ENCODE results near the gene CITED4.

The CITED4 gene

DNA sequence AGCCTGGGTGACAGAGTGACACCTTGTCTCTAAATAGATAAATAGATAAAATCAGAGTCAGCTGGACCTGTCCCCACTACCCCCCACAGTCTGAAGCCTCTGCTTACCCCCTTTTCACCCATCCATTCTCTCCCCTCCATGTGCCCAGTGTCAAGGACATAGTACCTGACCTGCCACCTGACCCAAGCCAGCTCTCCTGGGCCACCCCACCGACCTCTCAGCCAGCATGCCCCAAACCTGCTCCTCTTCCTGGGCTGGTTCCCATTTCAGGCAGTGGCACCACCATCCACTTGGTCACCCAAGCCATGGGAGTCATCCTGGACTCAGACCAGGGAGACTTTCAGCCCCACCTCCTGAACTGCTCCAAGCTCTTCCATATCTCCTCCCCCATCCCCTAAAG lies 28.2 kb downstream of the CITED4 start:
- no peak for DNase-seq (ENCODE audit: low read depth)

DNA sequence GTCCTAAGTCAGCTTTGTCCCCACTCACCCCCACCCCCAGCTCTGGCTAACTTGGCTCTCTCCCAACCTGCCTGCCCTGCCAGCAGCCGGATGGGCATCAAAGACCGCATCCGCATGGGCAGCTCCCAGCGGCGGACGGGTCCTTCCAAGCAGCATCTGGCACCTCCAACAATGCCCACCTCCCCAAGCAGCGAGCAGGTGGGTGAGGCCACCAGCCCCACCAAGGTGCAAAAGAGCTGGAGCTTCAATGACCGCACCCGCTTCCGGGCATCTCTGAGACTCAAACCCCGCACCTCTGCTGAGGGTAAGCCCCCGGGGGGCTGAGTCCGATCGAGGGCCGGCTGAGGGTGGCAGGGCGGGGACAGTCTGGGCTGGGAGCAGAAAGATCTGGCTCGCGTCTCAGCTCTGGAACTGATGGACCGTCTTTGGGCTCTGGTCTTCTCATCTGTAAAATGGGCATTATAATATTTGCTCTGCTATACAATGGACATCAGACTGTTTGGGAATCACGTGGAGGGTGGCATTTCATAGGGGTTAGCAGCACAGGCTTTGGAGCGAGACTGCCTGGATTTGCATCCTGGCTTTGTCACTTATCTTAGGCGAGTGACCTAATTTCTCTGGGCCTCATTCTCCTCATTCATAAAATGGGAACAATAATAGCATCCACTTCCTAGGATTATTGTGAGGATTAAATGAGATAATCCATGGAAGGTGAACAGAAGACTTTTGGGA lies 31.0 kb downstream of the CITED4 start:
- DNase-seq (ENCODE audit: low read depth): no peak

DNA sequence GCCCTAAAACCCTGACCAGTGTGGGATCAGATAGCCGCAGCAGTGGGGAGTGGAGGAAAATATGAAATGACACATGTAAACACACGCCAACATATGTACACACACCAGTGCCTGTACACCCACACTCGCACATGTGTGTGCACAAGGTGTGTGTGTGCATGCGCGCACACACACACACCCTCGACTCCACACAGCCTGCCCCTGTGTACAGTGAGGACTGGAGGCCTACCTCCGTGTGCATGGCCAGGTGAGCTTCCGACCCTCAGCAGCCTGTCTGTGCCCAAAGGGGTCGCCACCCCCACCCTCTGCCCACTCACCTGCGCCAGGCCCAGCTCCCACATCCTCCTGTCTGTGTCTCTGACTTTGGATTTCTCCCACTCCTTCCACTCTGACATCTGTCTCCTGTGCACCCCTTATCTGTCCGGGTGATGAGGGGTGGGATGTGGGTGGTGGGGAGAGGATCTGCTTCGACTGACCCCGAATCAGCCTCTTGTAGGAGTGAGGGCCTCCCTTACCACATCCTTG lies 31.7 kb downstream of the CITED4 start:
- no peak for DNase-seq (ENCODE audit: low read depth)

DNA sequence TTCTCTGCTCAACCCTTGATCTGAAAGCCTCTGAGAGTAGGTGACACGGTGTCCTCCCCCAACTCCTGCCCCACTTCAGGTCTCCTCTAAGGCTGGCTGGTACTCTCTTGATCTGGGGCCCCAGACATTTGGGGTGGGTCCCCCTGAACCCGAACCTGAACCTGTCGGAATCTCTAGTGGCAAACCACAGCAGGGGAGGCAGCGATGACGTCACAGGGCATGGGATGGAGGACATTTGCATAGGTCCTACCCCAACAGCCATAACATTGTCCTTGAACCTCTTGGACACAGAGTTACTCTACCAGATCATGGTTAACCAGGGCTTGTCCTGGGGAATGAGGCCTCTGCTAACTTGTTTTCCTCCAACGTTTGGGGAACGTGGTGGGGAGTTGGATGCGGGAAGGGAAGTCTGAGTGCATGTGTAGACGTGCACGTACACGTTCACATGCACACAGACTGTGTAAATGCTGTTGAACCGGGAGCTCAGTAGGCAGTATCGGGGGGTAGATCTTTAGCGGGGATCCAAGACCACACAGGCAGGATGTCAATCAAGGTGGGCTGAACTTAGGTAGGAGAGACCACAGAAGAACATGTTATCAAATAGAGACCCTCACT lies 32.4 kb downstream of the CITED4 start:
- DNase-seq (ENCODE audit: low read depth): no peak

DNA sequence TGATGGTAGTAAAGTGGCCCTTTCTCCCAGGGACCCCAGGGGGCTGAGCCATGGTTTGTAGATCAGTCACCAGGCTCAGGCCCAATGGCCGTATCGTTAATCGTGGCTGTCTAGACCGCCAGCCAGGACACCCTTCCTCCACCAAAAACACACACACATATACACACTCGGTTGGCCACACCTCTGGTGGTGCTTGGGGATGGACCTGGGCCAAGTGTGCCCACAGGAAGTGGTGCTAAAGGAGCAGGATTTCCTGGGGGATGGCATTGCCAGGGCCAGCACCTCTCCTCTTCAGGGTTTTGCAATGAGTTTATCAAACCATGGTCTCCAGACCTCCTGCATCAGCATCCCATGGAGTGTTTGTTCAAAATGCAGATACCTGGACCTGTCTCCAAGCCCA lies 36.2 kb downstream of the CITED4 start:
- DNase-seq (ENCODE audit: low read depth): no peak

DNA sequence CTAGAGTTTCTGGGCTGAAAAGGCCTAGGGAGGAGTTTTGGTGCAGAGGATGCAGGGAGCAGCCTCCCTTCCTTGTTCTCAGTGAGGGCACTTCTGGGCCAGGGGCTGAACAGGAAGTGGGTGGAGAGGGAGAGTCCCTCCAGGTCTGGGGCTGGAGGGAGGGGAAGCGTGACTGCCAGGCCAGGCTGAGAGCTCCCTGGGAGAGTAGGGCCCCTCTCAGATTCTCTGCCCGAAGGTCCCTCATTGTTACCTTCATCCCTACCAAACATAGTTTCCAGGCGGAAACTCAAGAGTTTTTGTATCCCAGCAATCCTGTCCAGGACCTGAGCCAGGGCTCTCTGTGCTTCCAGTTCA lies 36.8 kb downstream of the CITED4 start:
- DNase-seq (ENCODE audit: low read depth): no peak

DNA sequence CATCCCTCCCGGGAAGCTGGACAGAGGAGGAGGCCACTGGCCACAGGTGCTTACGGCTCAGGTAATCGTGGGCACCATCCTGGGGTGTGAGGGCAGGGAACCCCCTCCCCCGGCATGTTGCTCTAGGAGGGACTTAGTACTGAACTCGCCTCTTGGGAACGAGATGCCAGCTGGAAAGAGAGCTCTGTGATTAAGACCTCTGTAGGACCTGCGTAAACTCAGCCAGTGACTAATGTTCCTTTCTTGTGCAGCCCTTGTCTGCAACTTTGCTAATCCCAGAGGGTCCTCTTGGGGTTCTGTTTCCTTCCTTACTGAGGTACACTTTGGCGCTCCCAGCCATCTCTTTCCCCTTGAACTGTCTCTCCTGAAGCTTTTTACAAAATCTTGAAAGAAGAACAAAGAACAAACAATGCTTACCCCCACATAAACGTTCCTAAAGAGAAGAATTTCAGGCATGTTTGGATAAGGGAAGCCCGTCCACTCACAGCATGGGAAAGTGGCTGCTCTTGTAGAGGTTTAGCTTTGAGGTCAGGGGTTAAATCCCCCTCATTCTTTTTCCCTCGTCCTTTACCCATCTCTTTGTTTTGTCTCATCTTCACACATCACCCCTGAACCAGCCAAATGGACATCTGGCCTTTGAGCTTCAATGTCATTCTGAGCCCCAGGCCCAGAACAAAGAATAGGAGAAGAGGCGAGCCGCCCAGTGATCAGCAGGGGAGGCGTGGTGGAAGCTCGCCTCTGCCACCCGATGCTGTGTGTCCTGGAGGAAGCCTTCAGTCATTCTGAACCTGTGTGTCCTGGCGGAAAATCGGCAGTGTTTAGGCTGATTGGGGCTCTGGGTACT lies 37.4 kb downstream of the CITED4 start:
- DNase-seq (ENCODE audit: low read depth): no peak

DNA sequence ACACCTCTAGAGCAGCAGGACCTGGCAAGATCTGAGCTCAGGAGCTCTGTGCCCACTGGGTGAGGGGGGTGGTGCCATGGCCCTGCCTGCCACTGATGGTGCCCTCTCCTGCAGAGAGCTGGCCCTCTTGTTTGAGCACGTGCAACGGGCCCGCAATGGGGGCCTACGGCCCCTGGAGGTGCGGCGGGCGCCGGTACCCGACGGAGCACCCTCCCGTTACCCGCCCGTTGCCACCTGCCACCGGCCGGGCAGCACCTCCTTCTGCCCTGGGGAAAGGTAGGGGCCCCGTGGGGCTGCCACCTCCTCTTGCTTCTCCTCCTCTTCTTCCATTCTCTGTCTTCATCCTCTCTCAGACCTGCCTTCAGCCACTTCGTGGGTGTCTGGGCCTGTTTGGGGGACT lies 38.2 kb downstream of the CITED4 start:
- no peak for DNase-seq (ENCODE audit: low read depth)

DNA sequence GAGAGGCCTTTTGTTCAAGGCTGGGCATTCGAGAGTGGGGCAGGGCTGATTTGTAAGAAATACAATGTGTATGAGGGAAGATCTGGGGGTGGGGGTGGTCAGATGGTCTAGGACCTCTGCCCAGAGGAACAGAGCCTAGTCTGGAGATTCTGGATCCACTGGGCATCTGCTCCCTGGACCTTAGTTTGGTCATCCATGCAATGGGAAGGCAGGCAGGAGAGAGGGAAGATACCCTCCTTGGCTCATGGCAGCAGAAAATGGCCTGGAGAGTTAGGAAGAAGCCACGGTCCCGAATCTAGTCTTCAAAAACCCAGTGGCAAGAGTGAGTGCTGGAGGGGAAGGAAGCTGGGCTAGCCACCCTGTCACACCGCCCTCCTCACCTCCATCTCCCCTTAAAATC lies 38.8 kb downstream of the CITED4 start:
- DNase-seq (ENCODE audit: low read depth): no peak

DNA sequence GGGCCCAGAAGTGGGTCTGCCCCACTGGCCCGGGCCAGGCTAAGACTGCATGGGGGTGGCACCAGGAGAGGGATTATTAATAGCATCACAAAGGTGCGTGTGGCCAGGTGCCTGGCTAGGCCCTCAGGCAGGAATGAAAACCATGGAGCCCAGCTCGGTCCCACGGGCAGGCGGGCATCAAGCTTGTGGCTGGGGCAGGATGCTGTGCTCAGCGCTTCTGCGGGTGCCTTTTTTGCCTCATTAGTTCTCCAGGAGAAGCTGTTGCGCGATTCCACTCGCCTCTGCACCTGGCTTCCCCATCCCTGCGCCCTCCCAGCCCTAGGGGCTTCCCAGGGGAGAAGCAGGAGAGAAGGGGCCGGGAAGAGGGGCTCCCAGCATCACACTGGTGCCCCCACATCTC lies 39.3 kb downstream of the CITED4 start:
- no peak for DNase-seq (ENCODE audit: low read depth)

DNA sequence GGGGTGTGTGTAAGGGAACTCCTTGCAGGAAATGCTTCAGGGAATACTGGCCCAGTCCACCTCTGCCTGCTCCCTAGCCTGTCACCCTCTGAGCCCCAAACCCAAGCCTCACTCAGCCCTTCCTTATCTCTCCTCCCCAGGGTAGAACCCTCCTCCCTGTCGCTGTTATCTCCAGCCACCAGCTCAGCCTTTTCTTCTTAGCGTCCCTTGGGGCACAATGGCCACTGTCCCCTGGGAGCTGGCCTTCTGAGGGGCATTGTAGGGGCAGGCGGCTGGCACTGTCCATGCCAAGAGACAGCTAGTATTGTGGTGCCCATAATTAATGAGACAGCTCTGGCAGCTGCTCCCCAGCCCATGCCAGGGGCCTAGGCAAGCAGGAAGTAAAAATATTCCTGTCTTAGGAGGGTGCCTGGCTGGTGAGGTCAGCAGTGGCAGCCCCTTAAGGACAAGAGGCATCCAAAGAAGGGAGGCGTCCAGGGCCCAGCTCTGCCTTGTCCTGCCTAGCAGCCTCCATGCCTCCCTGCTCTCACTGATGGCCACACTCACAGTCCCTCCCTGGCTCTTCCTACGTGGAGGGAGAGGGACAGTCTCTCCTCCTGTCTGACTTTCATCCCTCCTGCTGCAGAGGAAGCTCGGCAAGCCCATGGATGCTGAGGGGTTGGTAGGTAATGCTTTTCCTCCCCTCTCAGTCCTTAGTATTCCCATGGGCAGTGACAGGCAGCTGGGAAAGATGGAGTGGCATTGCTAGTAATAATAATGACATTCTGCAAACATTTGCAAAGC lies 41.1 kb downstream of the CITED4 start:
- no peak for DNase-seq (ENCODE audit: low read depth)

DNA sequence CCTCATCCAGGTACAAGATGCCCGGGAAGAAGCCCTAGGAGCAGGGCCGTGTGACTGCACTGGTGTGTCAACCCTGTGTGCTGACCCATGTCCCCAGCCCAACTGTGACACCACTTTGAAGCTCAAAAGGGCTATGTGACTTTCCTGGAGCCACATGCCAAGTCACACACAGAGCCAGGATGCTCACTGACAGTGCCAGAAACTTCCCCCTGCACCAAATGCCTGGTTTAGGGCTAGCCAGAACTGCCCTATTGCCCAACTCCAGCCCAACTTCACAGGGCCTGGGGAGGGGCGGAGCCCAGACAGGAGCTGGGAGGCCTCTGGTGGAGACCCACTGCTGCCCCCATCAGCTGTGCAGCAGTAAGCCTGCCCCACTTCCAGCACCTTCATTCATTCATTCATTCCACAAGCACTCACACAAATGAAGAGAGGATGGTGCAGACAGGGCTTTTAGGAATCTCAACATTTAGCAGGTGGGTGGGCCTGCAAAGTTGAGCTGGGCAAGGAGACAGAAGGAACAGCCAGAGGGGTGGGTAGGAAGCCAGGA lies 41.8 kb downstream of the CITED4 start:
- DNase-seq (ENCODE audit: low read depth): no peak

DNA sequence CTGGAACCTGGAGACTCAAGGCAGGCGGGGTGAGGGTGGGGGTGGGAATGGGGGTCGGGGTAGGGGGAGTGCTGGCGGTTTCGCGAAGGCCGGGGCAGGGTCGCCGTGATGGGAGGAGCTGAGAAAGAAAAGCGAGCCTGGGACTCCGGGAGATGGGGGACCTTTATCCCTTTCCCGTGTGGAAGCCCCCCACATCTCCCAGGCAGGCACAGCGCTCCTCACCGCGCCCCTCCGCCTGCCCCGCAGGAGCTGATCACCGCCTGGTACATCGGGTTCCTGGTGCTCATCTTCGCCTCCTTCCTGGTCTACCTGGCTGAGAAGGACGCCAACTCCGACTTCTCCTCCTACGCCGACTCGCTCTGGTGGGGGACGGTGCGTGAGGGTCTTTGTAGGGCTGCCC lies 43.1 kb downstream of the CITED4 start:
- DNase-seq (ENCODE audit: low read depth): no peak

DNA sequence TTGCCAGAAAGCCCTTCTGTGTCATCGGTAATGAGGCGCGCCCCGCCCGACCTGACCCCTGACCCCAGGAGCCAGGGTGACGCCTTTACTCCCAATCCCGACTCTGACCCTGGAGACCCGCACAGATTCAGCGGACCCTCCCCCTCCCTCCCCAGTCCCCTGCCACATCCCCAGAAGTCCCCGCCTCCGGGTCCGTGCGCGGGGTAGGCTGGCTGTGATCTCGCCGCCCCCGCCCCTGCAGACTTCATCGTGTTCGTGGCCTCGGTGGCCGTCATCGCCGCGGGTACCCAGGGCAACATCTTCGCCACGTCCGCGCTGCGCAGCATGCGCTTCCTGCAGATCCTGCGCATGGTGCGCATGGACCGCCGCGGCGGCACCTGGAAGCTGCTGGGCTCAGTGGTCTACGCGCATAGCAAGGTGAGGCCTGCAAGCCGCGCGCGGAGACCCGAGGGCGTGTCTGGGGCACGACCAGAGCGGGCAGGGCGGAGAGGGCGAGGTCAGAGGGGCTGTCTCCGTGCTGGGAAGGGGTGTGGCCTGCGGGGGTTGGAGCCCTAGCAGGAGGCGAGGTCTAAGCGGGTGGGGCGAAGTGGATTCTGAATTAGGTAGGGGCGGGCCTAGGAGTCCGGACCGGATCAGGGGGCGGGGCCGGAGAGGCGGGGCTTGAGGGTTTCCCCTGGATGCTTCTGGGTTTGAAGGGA lies 43.8 kb downstream of the CITED4 start:
- peak; percentile 81 for DNase-seq (ENCODE audit: low read depth)

DNA sequence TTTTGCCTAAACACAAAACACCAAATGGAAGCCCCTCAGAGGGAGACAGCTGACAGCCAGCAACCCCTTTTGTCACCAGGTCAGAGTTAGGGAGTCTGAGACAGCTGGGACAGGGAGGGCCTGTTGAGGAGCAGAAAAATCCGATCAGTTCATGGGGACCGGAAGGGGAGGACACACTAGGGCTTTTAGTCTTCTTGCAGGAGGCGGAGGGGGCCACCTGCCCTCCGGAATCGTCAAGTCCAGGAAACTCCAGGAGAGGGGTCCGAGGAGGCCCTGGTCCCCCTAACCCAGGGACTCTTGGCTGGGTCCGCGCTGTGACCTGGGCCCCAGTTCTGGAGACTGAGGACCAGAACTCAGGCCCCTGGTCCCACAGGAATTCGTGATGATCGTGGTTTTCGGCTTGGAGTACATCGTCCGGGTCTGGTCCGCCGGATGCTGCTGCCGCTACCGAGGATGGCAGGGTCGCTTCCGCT lies 44.3 kb downstream of the CITED4 start:
- no peak for DNase-seq (ENCODE audit: low read depth)

DNA sequence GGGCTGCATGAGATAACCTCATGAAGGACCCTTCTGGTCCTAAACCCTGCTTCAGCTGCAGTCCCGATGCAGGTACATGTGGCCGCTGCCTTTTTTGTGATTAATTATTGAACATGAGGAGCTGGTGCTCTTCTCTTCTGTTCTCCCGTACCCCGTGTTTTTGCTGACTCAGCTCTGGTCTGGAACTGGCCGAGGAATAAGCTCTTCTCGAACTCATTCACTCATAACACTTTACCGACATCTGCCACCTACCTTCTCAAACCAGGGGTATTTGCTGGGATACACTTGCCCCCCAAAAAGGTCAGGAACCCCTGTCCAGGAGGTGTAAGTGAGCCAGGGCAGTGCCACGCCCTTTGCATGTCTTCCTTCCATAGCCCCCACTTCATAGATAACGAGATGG lies 46.7 kb downstream of the CITED4 start:
- DNase-seq (ENCODE audit: low read depth): no peak
